OCI-LY1 (cell line): ENCODE data around the gene HMOX1.

Source experiments
- EZH2 ChIP-seq: fragments of 200-600 bp; sonication (generic), shearing (Covaris generic); IDR thresholded peaks from 2 replicates; pipeline ENCODE4 v1.8.0; 2017; ENCODE audit warnings: borderline replicate concordance, mixed run types, mild to moderate bottlenecking, antibody characterized with exemption, low read length, moderate library complexity, mixed read lengths
- TF ChIP-seq, protein P1 (sequence below): fragments of 200-600 bp; sonication (generic), shearing (Covaris generic); IDR thresholded peaks from 2 replicates; pipeline ENCODE4 v1.5.1; 2017; ENCODE audit warnings: mild to moderate bottlenecking, antibody characterized with exemption, low read length, moderate library complexity, mixed read lengths

DNA sequence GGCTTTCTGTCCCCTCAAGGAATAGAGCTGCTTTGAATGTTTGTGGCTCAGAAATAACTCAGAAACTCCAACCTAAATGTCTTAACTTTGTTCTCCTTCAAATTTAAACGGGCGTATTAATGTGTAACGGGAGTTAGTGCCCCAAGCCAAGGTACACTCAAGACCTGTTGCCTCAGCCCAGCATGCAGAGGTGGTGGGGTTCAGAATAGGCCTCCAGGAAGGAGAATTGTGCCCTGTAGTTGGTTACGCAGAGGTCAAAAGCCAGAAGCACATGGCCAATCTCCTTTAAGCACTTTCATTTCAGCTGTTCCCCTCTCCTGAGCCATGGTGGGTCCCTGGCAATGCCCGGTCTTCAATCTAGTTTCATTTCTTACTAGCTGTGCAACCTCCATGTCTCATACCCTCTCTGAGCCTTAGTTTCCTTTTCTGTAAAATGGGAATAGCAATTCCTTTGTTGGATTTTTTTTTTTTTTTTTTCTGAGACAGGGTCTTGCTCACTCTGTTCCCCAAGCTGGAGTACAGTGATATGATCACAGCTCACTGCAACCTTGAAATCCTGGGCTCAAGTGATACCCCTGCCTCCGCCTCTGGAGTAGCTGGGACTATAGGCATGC lies 4.2 kb downstream of the HMOX1 start:
- TF ChIP-seq, protein P1, sequence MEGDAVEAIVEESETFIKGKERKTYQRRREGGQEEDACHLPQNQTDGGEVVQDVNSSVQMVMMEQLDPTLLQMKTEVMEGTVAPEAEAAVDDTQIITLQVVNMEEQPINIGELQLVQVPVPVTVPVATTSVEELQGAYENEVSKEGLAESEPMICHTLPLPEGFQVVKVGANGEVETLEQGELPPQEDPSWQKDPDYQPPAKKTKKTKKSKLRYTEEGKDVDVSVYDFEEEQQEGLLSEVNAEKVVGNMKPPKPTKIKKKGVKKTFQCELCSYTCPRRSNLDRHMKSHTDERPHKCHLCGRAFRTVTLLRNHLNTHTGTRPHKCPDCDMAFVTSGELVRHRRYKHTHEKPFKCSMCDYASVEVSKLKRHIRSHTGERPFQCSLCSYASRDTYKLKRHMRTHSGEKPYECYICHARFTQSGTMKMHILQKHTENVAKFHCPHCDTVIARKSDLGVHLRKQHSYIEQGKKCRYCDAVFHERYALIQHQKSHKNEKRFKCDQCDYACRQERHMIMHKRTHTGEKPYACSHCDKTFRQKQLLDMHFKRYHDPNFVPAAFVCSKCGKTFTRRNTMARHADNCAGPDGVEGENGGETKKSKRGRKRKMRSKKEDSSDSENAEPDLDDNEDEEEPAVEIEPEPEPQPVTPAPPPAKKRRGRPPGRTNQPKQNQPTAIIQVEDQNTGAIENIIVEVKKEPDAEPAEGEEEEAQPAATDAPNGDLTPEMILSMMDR: no peak
- TF ChIP-seq EZH2: no peak
